A204.1 (cell line): Measurements from ENCODE around the gene MUC4.
"Not testable (repeated sequence)": the region's sequence is repeated elsewhere in the genome, so short reads cannot be mapped to it uniquely, and the experiment has no call there.

ENCODE experiments used
- FAIRE-seq: peaks from 2 replicates; lab custom pipeline; 2012; peaks lifted over from hg19 to GRCh38; lab: Jason Lieb, UNC

Gene MUC4

DNA sequence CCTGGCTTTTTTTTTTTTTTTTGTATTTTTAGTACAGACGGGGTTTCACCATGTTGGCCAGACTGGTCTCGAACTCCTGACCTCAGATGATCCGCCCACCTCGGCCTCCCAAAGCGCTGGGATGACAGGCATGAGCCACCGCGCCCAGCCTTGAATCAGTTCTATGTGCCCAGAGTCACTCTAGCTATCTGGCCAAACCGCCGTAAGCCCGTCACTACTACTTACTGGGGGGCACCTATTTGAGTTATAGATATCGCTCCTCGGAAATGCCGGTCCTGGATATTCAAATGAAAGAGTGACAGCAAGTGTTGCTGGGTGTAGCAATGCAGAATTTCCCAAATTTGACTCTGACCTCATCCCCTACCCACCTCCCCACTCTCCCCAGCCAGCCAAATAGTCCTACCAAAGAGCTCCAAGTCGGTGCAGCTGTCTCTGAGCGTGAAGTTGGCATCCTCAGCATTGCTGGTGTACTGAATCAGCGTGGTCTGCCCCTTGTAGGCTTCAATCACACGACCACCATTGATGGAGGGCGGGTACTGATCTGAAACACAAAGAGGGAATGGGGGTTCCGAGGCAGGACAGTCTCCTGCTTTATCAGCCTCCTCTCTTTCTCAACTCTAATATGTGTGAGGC is 52.9 kb downstream of the MUC4 start:
- no peak for FAIRE-seq

- FAIRE-seq = no peak
These were observed 53.9 kb downstream of the MUC4 start for GRCh38 chr3:195757827-195758226.

- no peak for FAIRE-seq
These were observed 54.3 kb downstream of the MUC4 start for GRCh38 chr3:195757438-195757770.

- no peak for FAIRE-seq
These were observed 55.7 kb downstream of the MUC4 start for GRCh38 chr3:195755791-195756676.

GRCh38 chr3:195755391-195755790 is 56.3 kb downstream of the MUC4 start:
- FAIRE-seq = no peak

DNA sequence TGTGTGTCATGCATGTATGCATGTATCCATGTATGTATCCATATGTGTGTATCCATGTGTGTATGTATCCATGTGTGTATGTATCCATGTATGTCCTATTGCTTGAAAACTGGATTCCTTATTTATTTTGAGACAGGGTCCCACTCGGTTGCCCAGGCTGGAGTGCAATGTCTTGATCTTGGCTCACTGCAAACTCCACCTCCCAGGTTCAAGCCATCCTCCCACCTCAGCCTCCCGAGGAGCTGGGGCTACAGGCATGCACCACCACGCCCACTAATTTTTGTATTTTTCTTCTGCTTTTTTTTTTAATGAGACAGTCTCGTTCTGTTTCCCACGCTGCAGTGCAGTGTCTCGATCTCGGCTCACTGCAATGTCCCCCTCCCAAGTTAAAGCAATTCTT is 56.8 kb downstream of the MUC4 start:
- no peak for FAIRE-seq

DNA sequence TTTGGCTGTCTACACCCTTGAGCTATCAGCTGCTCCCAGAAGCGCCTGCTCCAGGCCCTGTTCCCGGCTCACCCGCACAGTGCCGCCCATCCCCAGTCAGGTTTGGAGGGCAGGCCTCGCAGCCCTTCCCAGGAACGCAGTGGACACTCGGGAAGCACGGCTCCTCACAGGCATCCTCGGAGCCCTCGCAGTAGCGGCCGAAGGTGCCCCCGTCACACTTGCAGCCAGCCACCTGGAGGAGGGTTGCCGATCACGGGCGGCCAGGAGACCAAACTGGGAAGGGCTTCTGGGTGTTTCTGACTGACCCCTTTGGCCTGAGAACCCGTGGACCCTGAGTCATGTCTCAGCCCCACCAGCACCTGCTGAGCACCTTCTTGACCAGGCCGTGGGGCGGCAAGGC is 57.6 kb downstream of the MUC4 start:
- no peak for FAIRE-seq

DNA sequence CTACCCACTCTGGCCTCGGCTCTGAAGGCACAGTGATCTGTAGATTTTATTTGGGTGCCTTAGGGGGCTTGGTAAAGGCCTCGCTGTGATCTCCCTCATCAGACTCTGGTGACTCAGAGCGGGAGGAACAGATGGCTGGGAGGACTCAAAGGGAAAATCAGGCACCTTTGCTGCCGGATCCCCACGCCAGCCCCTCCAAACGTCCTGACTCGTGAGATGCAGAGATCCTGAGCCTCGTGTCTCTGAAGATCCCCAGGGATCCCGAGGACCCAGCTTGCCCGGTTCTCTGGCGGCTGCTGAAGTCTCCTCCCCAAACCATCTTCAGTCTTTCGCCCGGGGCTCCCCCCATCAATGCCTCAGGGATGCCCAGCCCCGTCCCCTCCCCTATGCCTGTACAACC is 58.1 kb downstream of the MUC4 start:
- FAIRE-seq = no peak

DNA sequence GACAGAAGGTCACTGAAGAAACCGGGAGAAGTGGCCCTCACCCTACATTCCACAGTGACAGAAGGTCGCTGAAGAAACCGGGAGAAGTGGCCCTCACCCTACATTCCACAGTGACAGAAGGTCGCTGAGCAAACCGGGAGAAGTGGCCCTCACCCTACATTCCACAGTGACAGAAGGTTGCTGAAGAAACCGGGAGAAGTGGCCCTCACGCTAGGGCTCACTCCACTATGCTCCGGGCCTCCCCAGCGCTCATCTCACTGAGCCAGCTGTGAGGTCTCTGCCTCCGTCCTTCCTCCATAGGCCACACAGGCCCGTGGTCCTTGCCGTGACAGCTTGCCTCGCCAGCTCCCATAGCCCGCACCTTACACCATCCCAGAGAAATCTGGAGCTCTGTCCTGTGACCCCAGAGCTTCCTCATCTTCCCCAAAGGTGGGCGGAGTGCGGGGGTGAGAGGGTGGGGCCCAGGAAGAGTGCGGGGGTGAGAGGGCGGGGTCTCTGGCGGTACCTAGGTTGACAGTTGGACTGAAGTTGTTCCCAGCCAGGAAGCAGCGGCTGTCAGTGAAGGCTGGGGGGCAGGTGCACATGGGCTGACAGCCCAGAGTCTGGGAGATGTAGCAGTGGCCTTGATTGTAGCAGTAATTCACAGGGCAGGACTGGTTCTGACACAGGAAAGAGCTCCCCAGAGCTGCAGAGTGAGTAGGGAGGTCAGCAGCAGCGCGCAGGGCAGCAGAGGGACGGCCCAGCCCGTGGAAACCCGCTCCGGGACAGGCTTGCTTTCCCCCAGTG is 59.0 kb downstream of the MUC4 start:
- no peak for FAIRE-seq

DNA sequence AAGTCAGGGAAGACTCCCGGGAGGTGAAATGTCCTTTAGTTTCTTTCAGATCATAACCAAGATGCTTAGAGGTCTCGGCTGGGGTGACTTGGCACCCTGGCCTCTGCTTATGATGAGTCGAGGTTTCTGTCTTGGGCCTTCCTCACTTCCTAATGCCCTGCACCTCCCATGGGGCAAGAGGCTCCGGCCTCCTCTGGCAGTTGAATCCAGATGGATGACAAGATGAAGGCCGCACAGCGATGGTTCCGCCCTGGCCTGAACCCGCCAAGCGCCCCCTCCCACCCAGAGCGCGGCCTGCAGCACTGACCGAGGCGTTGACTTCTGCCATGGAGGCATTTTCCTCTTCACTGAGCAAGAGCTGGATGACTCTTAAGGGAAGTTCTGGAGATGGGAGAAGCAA is 59.7 kb downstream of the MUC4 start:
- FAIRE-seq = no peak

GRCh38 chr3:195751560-195751959 is 60.2 kb downstream of the MUC4 start:
- no peak for FAIRE-seq

DNA sequence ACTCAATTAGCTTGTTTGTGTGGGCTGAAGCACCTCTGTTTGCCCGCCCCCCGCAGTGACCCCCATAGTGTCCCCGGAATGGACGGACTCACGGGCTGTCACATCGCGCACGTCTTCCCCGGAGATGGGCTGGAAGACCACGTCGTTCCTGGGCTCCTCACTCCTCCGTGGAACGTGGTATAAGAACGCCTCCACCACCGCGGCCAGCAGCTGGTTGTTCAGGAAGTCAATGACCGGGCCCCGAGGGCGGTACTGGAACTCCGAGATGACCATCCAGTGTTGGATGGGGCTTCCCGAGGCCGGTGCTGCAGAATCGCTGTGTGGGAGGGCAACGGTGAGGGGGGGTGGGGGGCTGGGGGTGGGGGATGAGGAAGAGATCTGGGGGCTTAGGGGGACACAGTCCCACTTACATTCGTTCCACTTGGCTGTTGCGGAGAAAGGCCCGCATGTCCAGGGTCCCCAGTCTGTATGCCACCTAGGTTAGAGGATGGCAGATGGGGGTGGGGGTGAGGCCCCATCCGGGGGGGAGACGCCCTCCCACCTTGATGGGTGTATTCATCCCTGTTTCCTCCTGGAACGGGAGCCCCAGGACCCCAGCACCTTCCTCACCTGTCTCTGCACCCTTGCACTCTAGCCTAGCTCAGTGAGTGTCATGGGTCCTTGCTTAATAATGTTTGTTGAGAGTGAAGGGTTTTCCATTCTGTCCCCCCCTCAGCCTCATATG is 60.8 kb downstream of the MUC4 start:
- FAIRE-seq = no peak

GRCh38 chr3:195749101-195749500 is 62.6 kb downstream of the MUC4 start:
- FAIRE-seq = not testable (repeated sequence)

DNA sequence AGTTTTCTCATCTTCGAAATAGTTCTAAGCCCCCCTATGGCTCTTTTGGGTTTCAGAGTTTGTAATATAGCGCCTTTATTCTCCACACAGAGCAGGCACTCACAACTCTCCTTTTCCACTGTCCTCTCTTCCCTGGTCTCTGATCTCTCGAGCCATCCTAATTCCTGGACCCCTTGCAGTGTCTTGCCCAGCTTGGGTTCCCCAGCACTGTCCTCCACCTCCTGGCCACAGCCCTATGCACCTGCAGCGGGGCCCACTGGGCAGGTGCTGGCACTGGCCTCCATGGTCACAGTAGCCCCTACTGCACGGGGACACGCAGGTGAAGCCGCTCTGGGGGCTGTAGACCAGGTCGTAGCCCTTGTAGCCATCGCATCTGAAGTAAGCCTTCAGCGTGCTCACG is 63.1 kb downstream of the MUC4 start:
- FAIRE-seq = no peak

GRCh38 chr3:195746751-195747150 is 65.0 kb downstream of the MUC4 start:
- FAIRE-seq = no peak

DNA sequence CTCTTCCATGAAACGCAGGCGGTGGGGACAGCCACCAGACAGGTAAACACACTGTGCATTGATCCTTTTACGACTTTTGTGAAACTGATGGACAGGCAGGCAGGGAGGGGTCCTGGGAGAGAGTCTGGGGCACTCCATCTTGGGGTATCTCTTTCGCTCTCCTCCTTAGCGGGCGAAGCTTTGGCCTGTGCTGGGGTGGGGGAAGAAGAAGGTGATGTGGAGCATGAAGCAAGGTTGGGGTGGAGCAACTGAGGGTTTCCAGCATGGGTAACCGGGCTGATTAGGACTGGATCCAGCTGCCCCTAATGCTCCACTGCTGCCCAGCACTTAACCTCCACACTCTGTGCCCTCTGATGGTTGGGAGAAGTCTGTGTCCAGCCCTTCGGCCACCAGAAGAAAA is 65.4 kb downstream of the MUC4 start:
- no peak for FAIRE-seq

DNA sequence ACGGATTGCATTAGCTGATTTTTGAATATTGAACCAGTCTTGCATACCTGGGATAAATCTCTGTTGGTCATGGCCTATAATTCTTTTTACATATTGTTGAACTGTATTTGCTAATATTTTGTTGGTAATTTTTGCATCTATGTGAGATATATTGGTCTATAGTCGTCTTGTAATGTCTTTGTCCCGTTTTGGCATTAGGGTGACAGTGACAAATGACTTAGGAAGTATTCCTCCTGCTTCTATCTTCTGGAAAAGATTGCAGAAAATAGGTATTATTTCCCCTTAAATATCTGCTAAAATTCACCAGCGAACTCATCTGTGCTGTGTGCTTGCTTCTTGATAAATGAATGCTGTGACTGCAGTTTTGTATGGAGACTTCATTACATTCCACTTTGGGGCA is 67.3 kb downstream of the MUC4 start:
- FAIRE-seq = no peak

GRCh38 chr3:195739561-195740111 is 72.1 kb downstream of the MUC4 start:
- FAIRE-seq = no peak

DNA sequence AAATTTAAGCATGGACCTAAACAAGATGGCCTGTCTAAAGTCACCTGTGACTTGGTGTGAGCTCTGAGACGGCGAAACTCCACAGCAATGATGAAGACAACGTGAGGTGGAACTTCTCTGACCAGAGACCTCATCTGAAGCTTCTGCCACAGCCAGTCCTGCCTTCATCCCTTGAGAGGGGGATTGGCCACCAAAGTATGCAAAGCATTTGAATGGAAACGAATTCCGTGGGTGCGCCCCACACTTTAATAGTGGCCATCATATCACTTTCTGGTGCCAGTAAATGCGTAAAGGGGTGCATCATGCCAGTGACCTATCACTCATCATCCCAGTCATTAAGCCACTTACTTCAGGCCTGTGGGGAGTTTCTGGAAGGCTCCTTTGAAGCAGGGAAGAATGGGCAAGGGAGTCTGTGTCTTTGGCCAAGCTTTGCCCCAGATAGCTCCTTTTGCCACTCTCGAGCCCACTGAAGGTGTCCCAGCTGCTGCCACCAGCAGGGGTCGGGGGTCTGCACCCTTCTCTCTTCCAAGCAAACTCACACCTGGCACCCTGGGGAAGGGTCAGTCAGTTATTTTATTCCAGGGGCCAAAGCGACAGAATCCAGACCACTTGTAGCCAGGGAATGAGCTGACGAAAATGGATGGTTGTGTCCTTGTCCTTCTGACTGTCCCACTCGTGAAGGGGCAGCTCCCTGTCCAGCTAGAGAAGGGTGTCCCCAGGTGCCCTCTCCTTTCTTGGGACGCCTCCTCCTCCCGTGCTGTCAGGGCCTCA is 73.3 kb downstream of the MUC4 start:
- no peak for FAIRE-seq

DNA sequence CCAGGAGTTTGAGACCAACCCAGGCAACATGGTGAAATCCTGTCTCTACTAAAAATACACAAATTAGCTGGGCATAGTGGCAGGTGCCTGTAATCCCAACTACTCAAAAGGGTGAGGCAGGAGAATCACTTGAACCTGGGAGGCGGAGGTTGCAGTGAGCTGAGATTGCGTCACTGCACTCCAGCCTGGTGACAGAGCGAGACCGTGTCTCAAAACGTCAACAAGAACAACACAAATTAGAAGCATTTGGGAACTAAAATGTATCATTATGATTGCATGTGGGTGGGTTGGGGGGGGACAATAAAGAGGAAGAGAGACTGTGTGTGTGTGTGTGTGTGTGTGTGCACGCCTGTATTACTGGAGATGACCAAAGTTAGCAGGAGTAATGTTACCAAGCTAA is 73.9 kb downstream of the MUC4 start:
- FAIRE-seq = not testable (repeated sequence)

- no peak for FAIRE-seq
These were observed 74.8 kb downstream of the MUC4 start for GRCh38 chr3:195736866-195737490.
